H1 (cell line): ENCODE results near the gene PDE9A.

Experiments
- CEBPB ChIP-seq: IDR thresholded peaks from 2 replicates; pipeline ENCODE4 v1.6.1; 2012; ENCODE audit warnings: low read depth, low read length
- EP300 ChIP-seq, 2 experiments: IDR thresholded peaks; 1 replicate in 1 of 2; 2 replicates in 1 of 2; pipeline ENCODE4 v1.6.1; 2011 to 2012; ENCODE audit warnings: low read depth in 2 of 2, low read length in 2 of 2, mild to moderate bottlenecking in 2 of 2, borderline replicate concordance in 1 of 2, inconsistent platforms in 1 of 2, moderate library complexity in 1 of 2
- FOSL1 ChIP-seq: IDR thresholded peaks from 2 replicates; pipeline ENCODE4 v1.6.1; 2011; ENCODE audit warnings: mild to moderate bottlenecking, low read depth, low read length, moderate library complexity; ENCODE audit not compliant: insufficient read depth
- MAX ChIP-seq: IDR thresholded peaks from 2 replicates; pipeline ENCODE4 v1.6.1; 2012; ENCODE audit warnings: inconsistent platforms
- POLR2A ChIP-seq, 2 experiments: IDR thresholded peaks; 1 replicate in 1 of 2; 2 replicates in 1 of 2; pipeline ENCODE4 v1.6.1; 2011; ENCODE audit warnings: low read depth in 2 of 2, low read length in 2 of 2, mild to moderate bottlenecking in 2 of 2; ENCODE audit errors: control extremely low read depth in 1 of 2
- POLR2AphosphoS5 ChIP-seq: IDR thresholded peaks from 2 replicates; pipeline ENCODE4 v1.6.1; 2011; ENCODE audit warnings: low read depth, low read length
- RAD21 ChIP-seq, 2 experiments: IDR thresholded peaks in 1 of 2; conservative IDR thresholded peaks in 1 of 2; 2 replicates each; pipeline ENCODE4 v1.6.1; 2011; ENCODE audit warnings: low read depth in 2 of 2, low read length in 2 of 2, improper control_type of control experiment in 1 of 2, inconsistent platforms in 1 of 2, mild to moderate bottlenecking in 1 of 2, moderate library complexity in 1 of 2
- SIN3A ChIP-seq, 2 experiments: IDR thresholded peaks in 1 of 2; conservative IDR thresholded peaks in 1 of 2; 2 replicates each; pipeline ENCODE4 v1.6.1; 2011 to 2012; ENCODE audit warnings: low read length in 2 of 2, improper control_type of control experiment in 1 of 2, low read depth in 1 of 2, mild to moderate bottlenecking in 1 of 2
- SP1 ChIP-seq: IDR thresholded peaks from 2 replicates; pipeline ENCODE4 v1.6.1; 2011; ENCODE audit warnings: low read depth, low read length
- TF ChIP-seq, protein P1 (sequence below), 3 experiments: IDR thresholded peaks; 1 replicate in 2 of 3; 2 replicates in 1 of 3; pipeline versions ENCODE4 v1.5.1 to v1.6.1; 2011; ENCODE audit warnings: low read length in 3 of 3, mild to moderate bottlenecking in 3 of 3, inconsistent platforms in 2 of 3, low read depth in 1 of 3, moderate library complexity in 1 of 3; ENCODE audit not compliant: insufficient read depth in 1 of 3; ENCODE audit errors: control extremely low read depth in 1 of 3
- TF ChIP-seq, protein P2 (sequence below): IDR thresholded peaks from 2 replicates; pipeline ENCODE4 v1.6.1; 2012; ENCODE audit warnings: low read length, inconsistent platforms

- TF ChIP-seq, protein P1, sequence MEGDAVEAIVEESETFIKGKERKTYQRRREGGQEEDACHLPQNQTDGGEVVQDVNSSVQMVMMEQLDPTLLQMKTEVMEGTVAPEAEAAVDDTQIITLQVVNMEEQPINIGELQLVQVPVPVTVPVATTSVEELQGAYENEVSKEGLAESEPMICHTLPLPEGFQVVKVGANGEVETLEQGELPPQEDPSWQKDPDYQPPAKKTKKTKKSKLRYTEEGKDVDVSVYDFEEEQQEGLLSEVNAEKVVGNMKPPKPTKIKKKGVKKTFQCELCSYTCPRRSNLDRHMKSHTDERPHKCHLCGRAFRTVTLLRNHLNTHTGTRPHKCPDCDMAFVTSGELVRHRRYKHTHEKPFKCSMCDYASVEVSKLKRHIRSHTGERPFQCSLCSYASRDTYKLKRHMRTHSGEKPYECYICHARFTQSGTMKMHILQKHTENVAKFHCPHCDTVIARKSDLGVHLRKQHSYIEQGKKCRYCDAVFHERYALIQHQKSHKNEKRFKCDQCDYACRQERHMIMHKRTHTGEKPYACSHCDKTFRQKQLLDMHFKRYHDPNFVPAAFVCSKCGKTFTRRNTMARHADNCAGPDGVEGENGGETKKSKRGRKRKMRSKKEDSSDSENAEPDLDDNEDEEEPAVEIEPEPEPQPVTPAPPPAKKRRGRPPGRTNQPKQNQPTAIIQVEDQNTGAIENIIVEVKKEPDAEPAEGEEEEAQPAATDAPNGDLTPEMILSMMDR (IDR thresholded peaks at IDR 0.05; ENCODE audit: control extremely low read depth in 1 of 3, insufficient read depth in 1 of 3, low read depth in 1 of 3, low read length in 3 of 3): no peak
- TF ChIP-seq, protein P2, sequence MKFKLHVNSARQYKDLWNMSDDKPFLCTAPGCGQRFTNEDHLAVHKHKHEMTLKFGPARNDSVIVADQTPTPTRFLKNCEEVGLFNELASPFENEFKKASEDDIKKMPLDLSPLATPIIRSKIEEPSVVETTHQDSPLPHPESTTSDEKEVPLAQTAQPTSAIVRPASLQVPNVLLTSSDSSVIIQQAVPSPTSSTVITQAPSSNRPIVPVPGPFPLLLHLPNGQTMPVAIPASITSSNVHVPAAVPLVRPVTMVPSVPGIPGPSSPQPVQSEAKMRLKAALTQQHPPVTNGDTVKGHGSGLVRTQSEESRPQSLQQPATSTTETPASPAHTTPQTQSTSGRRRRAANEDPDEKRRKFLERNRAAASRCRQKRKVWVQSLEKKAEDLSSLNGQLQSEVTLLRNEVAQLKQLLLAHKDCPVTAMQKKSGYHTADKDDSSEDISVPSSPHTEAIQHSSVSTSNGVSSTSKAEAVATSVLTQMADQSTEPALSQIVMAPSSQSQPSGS: no peak
- TF ChIP-seq POLR2AphosphoS5 (no peak), POLR2A (IDR thresholded peaks at IDR 0.05; ENCODE audit: control extremely low read depth in 1 of 2, low read depth in 2 of 2, low read length in 2 of 2) (no peak), RAD21 (IDR thresholded peaks at IDR 0.05 in 1 of 2, conservative IDR thresholded peaks at IDR 0.05 in 1 of 2; ENCODE audit: low read depth in 2 of 2, low read length in 2 of 2) (no peak), SIN3A (conservative IDR thresholded peaks at IDR 0.05 in 1 of 2, IDR thresholded peaks at IDR 0.05 in 1 of 2; ENCODE audit: low read depth in 1 of 2, low read length in 2 of 2) (no peak), MAX (no peak), SP1 (no peak), FOSL1 (no peak), EP300 (IDR thresholded peaks at IDR 0.05; ENCODE audit: borderline replicate concordance in 1 of 2, low read depth in 2 of 2, low read length in 2 of 2) (no peak), CEBPB (no peak)
Observed at GRCh38 chr21:42685954-42686500, 32.6 kb downstream of the PDE9A start.
